B cell (primary cell): ENCODE results near the gene ABCG1. TPM values are rescaled to one million over a fixed set of nuclear protein-coding genes. Genes with fewer than 3 reads are reported as not detected.

Experiments
- ATAC-seq: fragments of 200-7000 bp; cut with Tn5 transposase; one replicate; pipeline ENCODE4 v1.10.0; 2021; ENCODE audit warnings: low read depth, mild to moderate bottlenecking, moderate number of reproducible peaks, moderate library complexity
- CTCF ChIA-PET: fragments of 350-600 bp; sonication (Branson Sonifier 250); formaldehyde crosslinking; loops from one replicate; lab custom pipeline; 2021; ENCODE audit warnings: antibody characterized with exemption, inconsistent platforms; lab: Charles Lee
- POLR2A ChIA-PET: fragments of 350-600 bp; sonication (Branson Sonifier 250); formaldehyde crosslinking; loops from one replicate; lab custom pipeline; 2021; ENCODE audit warnings: antibody characterized with exemption; lab: Charles Lee
- DNase-seq: peaks from one replicate; pipeline ENCODE4 v3.0.0; 2013
- H2AFZ ChIP-seq: 2 replicates; pipeline ENCODE4 v1.6.1; 2012; ENCODE audit warnings: mild to moderate bottlenecking, low read depth, low read length; ENCODE audit not compliant: insufficient read depth, poor library complexity, severe bottlenecking
- H3K27ac ChIP-seq, 2 donors: 1 replicate in 1 of 2; 2 replicates in 1 of 2; pipeline ENCODE4 v1.5.1; 2012 to 2013; ENCODE audit warnings: low read length in 2 of 2, mild to moderate bottlenecking in 2 of 2, moderate library complexity in 1 of 2
- H3K27me3 ChIP-seq, 4 experiments: fragments of 200-600 bp in 1 of 4; sonication (generic) in 1 of 4; replicated peaks in 1 of 4; 1 replicate in 2 of 4; 2 replicates in 2 of 4; pipeline versions ENCODE4 v1.6.1 to v1.7.0; 2013 to 2016; ENCODE audit warnings: low read length in 3 of 4, mild to moderate bottlenecking in 2 of 4, mixed read lengths in 1 of 4, moderate library complexity in 1 of 4; ENCODE audit not compliant: insufficient read depth in 4 of 4, control insufficient read depth in 3 of 4; ENCODE audit errors: control extremely low read depth in 1 of 4
- H3K36me3 ChIP-seq, 2 experiments: replicated peaks in 1 of 2; 1 replicate in 1 of 2; 2 replicates in 1 of 2; pipeline versions ENCODE4 v1.6.1 to v1.7.1; 2013; ENCODE audit warnings: low read length in 1 of 2; ENCODE audit not compliant: insufficient read depth in 2 of 2, control insufficient read depth in 1 of 2; ENCODE audit errors: control extremely low read depth in 1 of 2, extremely low read depth in 1 of 2
- H3K4me1 ChIP-seq, 2 donors: fragments of 200-600 bp in 1 of 2; sonication (generic) in 1 of 2; 1 replicate in 1 of 2; 2 replicates in 1 of 2; pipeline versions ENCODE4 v1.5.1 to v1.6.1; 2013 to 2017; ENCODE audit warnings: low read length in 2 of 2; ENCODE audit not compliant: control insufficient read depth in 2 of 2, insufficient read depth in 2 of 2
- H3K4me2 ChIP-seq: replicated peaks from 2 replicates; pipeline ENCODE3; 2012; ENCODE audit warnings: mild to moderate bottlenecking, low read depth, low read length; ENCODE audit not compliant: poor library complexity, severe bottlenecking
- H3K4me3 ChIP-seq, 5 experiments: fragments of 200-600 bp in 1 of 5; sonication (generic) in 1 of 5; 1 replicate in 3 of 5; 2 replicates in 2 of 5; pipeline versions ENCODE4 v1.5.1 to v1.7.0; 2011 to 2016; ENCODE audit warnings: low read length in 4 of 5, mild to moderate bottlenecking in 4 of 5, low read depth in 2 of 5, control low read depth in 1 of 5, moderate library complexity in 1 of 5; ENCODE audit not compliant: insufficient read depth in 1 of 5; ENCODE audit errors: control extremely low read depth in 1 of 5, extremely low read depth in 1 of 5
- H3K79me2 ChIP-seq: fragments of 200-600 bp; sonication (generic); one replicate; pipeline ENCODE4 v1.6.0; 2016; ENCODE audit warnings: low read length; ENCODE audit not compliant: control insufficient read depth, insufficient read depth
- H3K9ac ChIP-seq: fragments of 200-600 bp; sonication (generic); 2 replicates; pipeline ENCODE4 v1.6.1; 2017; ENCODE audit warnings: mild to moderate bottlenecking, low read length, moderate library complexity
- H3K9me3 ChIP-seq, 3 donors: one replicate each; pipeline versions ENCODE4 v1.6.1 to v1.7.1; 2013; ENCODE audit warnings: low read length in 2 of 3; ENCODE audit not compliant: control insufficient read depth in 2 of 3, insufficient read depth in 1 of 3; ENCODE audit errors: control extremely low read depth in 1 of 3
- H4K20me1 ChIP-seq: 2 replicates; pipeline ENCODE4 v1.6.0; 2012; ENCODE audit warnings: mild to moderate bottlenecking, low read length; ENCODE audit not compliant: insufficient read depth, control insufficient read depth, poor library complexity, severe bottlenecking
- H3K27ac Mint-ChIP-seq: one replicate; pipeline ENCODE4 v1.8.0; 2021; ENCODE audit warnings: mixed read lengths
- H3K27me3 Mint-ChIP-seq: one replicate; pipeline ENCODE4 v1.8.0; 2021; ENCODE audit warnings: mixed read lengths
- H3K4me1 Mint-ChIP-seq: one replicate; pipeline ENCODE4 v1.8.0; 2021; ENCODE audit warnings: mixed read lengths
- H3K4me3 Mint-ChIP-seq: one replicate; pipeline ENCODE4 v1.8.0; 2021; ENCODE audit warnings: mixed read lengths
- H3K9me3 Mint-ChIP-seq: one replicate; pipeline ENCODE4 v1.8.0; 2022; ENCODE audit warnings: mixed read lengths; ENCODE audit not compliant: insufficient read depth
- EZH2 ChIP-seq: IDR thresholded peaks from 2 replicates; pipeline ENCODE4 v1.6.1; 2012; ENCODE audit warnings: borderline replicate concordance, low read depth, mild to moderate bottlenecking, moderate library complexity, low read length; ENCODE audit not compliant: insufficient read depth, poor library complexity, severe bottlenecking
- WGBS: methylation state at CpG from one replicate; pipeline ENCODE4 v1.1.5; 2013; ENCODE audit warnings: missing lambda C conversion rate; ENCODE audit not compliant: insufficient coverage; 5-methylcytosine and 5-hydroxymethylcytosine counted together
- intact Hi-C: fragments of 100-400 bp; cut with micrococcal nuclease; formaldehyde crosslinking; loops from one replicate; pipeline ENCODE4 v1.10.0; 2022
- polyA plus RNA-seq: library from polyadenylated mRNA; depleted of rRNA; stranded (reverse); fragments of >200 nt; gene quantifications from 2 replicates; pipeline ENCODE4 v1.2.3, GENCODE V29; 2012
- total RNA-seq, 2 donors: library from RNA; stranded (reverse); fragments of 120-200 nt in 1 of 2; gene quantifications; 1 replicate in 1 of 2; 2 replicates in 1 of 2; pipeline versions ENCODE4 v1.2.3 to v1.2.4, GENCODE V29; 2013 to 2022
- TF ChIP-seq, protein P1 (sequence below): fragments of 200-600 bp; IDR thresholded peaks from one replicate; pipeline ENCODE4 v1.8.0; 2022; ENCODE audit warnings: antibody characterized with exemption, mild to moderate bottlenecking

Gene ABCG1
- total and polyA plus RNA-seq, 2 donors (not counting 1 experiment from before 2014, with no cell fraction given) = 8.7 to 27.5 TPM

DNA sequence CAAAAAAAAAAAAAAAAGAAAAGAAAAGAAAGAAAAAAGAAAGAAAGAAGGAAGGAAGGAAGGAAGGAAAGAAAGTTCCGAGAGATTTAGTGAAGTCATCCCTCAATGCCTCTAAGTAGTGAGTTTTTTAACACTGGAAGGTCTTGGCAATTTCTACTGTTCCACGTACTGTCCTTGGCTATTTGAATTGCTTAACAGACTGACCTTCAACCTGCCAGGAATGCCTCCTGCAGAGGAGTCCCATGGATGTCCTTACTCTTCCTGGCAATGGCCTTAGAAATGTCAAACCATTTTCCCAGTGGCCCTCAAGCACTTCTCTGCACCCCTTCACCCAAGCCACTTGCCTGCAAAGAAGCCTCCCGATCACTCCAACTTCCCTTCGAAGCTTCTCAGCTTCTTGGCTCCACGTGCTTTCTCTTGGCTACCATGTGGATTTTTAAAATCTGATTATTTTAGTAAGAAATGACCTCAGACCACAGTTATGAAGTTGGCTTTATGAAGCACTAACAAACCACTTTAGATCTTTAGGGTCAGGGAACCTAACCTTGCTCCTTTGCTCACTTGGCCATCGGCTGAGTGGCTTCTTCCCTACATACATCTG, 43.7 kb upstream of the ABCG1 start:
- intact Hi-C loops = no loop called here
- POLR2A ChIA-PET = interaction anchor here (0.6 kb wide), 1 partner anchor 11 kb away, joined by 5 read pairs; no protein-coding TSS in a partner anchor
- H3K27ac Mint-ChIP-seq = no peak overlapping the region

DNA sequence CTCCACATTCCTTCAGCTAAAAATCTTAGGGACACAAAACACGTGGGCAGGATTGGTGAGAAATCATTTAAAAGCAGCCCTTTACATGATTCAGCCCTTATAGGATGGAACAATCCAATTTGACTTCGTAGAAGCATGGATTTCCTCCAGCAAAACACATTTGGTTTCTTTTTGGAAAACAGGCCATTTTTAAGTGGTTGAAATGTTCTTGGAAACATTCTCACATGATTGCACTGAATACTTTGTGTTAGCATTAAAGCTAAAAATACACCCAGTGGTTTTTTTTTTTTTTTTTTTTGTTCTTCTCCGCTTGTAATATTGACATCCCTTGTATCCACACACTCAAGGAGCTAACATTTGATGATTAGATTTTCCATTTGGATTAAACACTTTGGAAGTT, 42.1 kb upstream of the ABCG1 start:
- CTCF ChIA-PET = no interaction called here
- Histone ChIP-seq H4K20me1 (no peaks in the 10 kb centered on the region), H3K9me3 (peaks cover 0 to 4% (median 0%) of the 10 kb centered on the region in 3 donors), H3K36me3 (no peaks in the 10 kb centered on the region), H3K27me3 (no peaks in the 10 kb centered on the region), H2AFZ (no peak overlapping the region), H3K79me2 (no peaks in the 10 kb centered on the region), H3K4me2 (no peak overlapping the region), H3K9ac (no peak overlapping the region), H3K4me1 (no peaks in the 10 kb centered on the region), H3K4me3 (no peak overlapping the region), H3K27ac (no peak overlapping the region)
- ATAC-seq (no peak), DNase-seq (no peak)
- WGBS = 100% methylated on average over 1 of the region's 3 CpGs
- H3K9me3 Mint-ChIP-seq = no peaks in the 10 kb centered on the region
- no peaks in the 10 kb centered on the region for H3K4me1 Mint-ChIP-seq
- H3K4me3 Mint-ChIP-seq = no peak overlapping the region
- TF ChIP-seq EZH2 = no peak
- TF ChIP-seq, protein P1, sequence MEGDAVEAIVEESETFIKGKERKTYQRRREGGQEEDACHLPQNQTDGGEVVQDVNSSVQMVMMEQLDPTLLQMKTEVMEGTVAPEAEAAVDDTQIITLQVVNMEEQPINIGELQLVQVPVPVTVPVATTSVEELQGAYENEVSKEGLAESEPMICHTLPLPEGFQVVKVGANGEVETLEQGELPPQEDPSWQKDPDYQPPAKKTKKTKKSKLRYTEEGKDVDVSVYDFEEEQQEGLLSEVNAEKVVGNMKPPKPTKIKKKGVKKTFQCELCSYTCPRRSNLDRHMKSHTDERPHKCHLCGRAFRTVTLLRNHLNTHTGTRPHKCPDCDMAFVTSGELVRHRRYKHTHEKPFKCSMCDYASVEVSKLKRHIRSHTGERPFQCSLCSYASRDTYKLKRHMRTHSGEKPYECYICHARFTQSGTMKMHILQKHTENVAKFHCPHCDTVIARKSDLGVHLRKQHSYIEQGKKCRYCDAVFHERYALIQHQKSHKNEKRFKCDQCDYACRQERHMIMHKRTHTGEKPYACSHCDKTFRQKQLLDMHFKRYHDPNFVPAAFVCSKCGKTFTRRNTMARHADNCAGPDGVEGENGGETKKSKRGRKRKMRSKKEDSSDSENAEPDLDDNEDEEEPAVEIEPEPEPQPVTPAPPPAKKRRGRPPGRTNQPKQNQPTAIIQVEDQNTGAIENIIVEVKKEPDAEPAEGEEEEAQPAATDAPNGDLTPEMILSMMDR = no peak
- H3K27me3 Mint-ChIP-seq = no peaks in the 10 kb centered on the region
- POLR2A ChIA-PET = no interaction called here
- intact Hi-C loops = no loop called here
- no peak overlapping the region for H3K27ac Mint-ChIP-seq

More for the DNA sequence above, 43.7 kb upstream of the ABCG1 start:
- no peak overlapping the region for H3K4me2 ChIP-seq
- H3K4me1 ChIP-seq = no peaks in the 10 kb centered on the region
- no peaks in the 10 kb centered on the region for H3K4me1 Mint-ChIP-seq
- H2AFZ ChIP-seq = no peak overlapping the region
- no peaks in the 10 kb centered on the region for H3K9me3 Mint-ChIP-seq
- ATAC-seq = no peak
- H3K9me3 ChIP-seq = peaks cover 0 to 4% (median 0%) of the 10 kb centered on the region in 3 donors
- H3K9ac ChIP-seq = no peak overlapping the region
- H4K20me1 ChIP-seq = no peaks in the 10 kb centered on the region
- no peaks in the 10 kb centered on the region for H3K36me3 ChIP-seq
- H3K27ac ChIP-seq = no peak overlapping the region
- no peak overlapping the region for H3K4me3 ChIP-seq
- TF ChIP-seq, protein P1 = no peak
- no peak for TF ChIP-seq EZH2
- H3K27me3 ChIP-seq = no peaks in the 10 kb centered on the region
- DNase-seq = no peak
- no peaks in the 10 kb centered on the region for H3K27me3 Mint-ChIP-seq
- 93% methylated on average over 3 of the region's 6 CpGs for WGBS
- no peak overlapping the region for H3K4me3 Mint-ChIP-seq
- CTCF ChIA-PET = interaction anchor here (0.8 to 1.6 kb wide), 2 partner anchors 9 to 32 kb away, joined by 3 read pairs; no protein-coding TSS in a partner anchor
- H3K79me2 ChIP-seq = no peaks in the 10 kb centered on the region
